HCT116 (cell line): ENCODE data around the gene DNAJC5. TPM values are rescaled to one million over a fixed set of nuclear protein-coding genes. Genes with fewer than 3 reads are reported as not detected.

Experiments
- ATAC-seq: fragments of 200-7000 bp; cut with Tn5 transposase; 2 replicates; pipeline ENCODE4 v1.9.1; 2020; ENCODE audit warnings: mild to moderate bottlenecking, moderate library complexity
- BruUV-seq: library from RNA; stranded (reverse); fragments of 400-500 nt; replicated peaks from 2 replicates; lab custom pipeline; 2021; lab: Mats Ljungman, UMichigan
- CTCF ChIA-PET: fragments of 300-600 bp; sonication (Branson Sonifier 250); formaldehyde crosslinking; loops from one replicate; lab custom pipeline; 2021; ENCODE audit warnings: antibody characterized with exemption; lab: Charles Lee
- POLR2A ChIA-PET: fragments of 300-600, 350-600 bp; sonication (Branson Sonifier 250); formaldehyde crosslinking; loops from one replicate; lab custom pipeline; 2021; ENCODE audit warnings: antibody characterized with exemption; lab: Charles Lee
- RAD21 ChIA-PET, 2 experiments: fragments of 300-600 bp; sonication (Branson Sonifier 250); formaldehyde crosslinking; loops; one replicate each; lab custom pipeline; 2023; ENCODE audit warnings: low total read pairs in 2 of 2; ENCODE audit not compliant: uncharacterized antibody in 2 of 2, unreplicated experiment in 2 of 2, low non-redundant PET in 1 of 2; lab: Charles Lee
- DNase-seq: peaks from one replicate; pipeline ENCODE4 v3.0.0-alpha.2; 2010; ENCODE audit warnings: low read depth, low spot score
- H2AFZ ChIP-seq: fragments of 200-600 bp; shearing (Covaris generic), sonication (generic); 2 replicates; pipeline ENCODE4 v1.6.1; 2017; ENCODE audit warnings: low read depth, mixed run types, mixed read lengths, antibody characterized with exemption, low read length; ENCODE audit not compliant: poor library complexity, severe bottlenecking
- H3K27ac ChIP-seq: 2 replicates; pipeline ENCODE4 v1.5.1; 2012; ENCODE audit warnings: low read depth, low read length
- H3K27me3 ChIP-seq: fragments of 200-600 bp; sonication (generic); 2 replicates; pipeline ENCODE4 v1.6.1; 2016; ENCODE audit warnings: mixed run types, low read length, mixed read lengths; ENCODE audit not compliant: insufficient read depth
- H3K36me3 ChIP-seq, 2 experiments: fragments of 200-500 bp in 1 of 2; fragments of 200-600 bp in 1 of 2; sonication (Bioruptor generic) in 1 of 2; sonication (generic) in 1 of 2; 2 replicates each; pipeline versions ENCODE4 v1.5.1 to v1.6.1; 2014 to 2016; ENCODE audit warnings: low read length in 2 of 2, inconsistent platforms in 1 of 2, mixed read lengths in 1 of 2, mixed run types in 1 of 2; ENCODE audit not compliant: insufficient read depth in 2 of 2, control insufficient read depth in 1 of 2
- H3K4me1 ChIP-seq, 2 experiments: fragments of 200-600 bp in 1 of 2; sonication (generic) in 1 of 2; 2 replicates each; pipeline versions ENCODE4 v1.5.1 to v1.6.1; 2012 to 2017; ENCODE audit warnings: low read length in 2 of 2, inconsistent platforms in 1 of 2, mild to moderate bottlenecking in 1 of 2, mixed read lengths in 1 of 2, mixed run types in 1 of 2, moderate library complexity in 1 of 2; ENCODE audit not compliant: insufficient read depth in 2 of 2, control insufficient read depth in 1 of 2
- H3K4me2 ChIP-seq: fragments of 200-600 bp; sonication (generic); 2 replicates; pipeline ENCODE4 v1.6.1; 2017; ENCODE audit warnings: mixed run types, low read length, mixed read lengths
- H3K4me3 ChIP-seq, 2 experiments: fragments of 200-600 bp in 1 of 2; sonication (generic) in 1 of 2; replicated peaks in 1 of 2; 2 replicates each; pipeline ENCODE4 v1.5.1; 2011 to 2016; ENCODE audit warnings: low read length in 2 of 2, control low read depth in 1 of 2, low read depth in 1 of 2, mild to moderate bottlenecking in 1 of 2, mixed read lengths in 1 of 2, mixed run types in 1 of 2
- H3K79me2 ChIP-seq: fragments of 200-600 bp; sonication (generic); 2 replicates; pipeline ENCODE4 v1.6.1; 2017; ENCODE audit warnings: mild to moderate bottlenecking, mixed run types, low read length, moderate library complexity, mixed read lengths; ENCODE audit not compliant: insufficient read depth
- H3K9ac ChIP-seq: fragments of 200-600 bp; sonication (generic); 2 replicates; pipeline ENCODE4 v1.6.1; 2016; ENCODE audit warnings: low read length, mixed read lengths
- H3K9me2 ChIP-seq: fragments of 200-600 bp; sonication (generic), shearing (Covaris generic); 2 replicates; pipeline ENCODE4 v1.6.1; 2017; ENCODE audit warnings: mixed run types, mild to moderate bottlenecking, moderate library complexity; ENCODE audit not compliant: insufficient read depth
- H3K9me3 ChIP-seq, 2 experiments: fragments of 200-500 bp in 1 of 2; fragments of 200-600 bp in 1 of 2; sonication (Bioruptor generic) in 1 of 2; sonication (generic) in 1 of 2; 2 replicates each; pipeline ENCODE4 v1.6.1; 2014 to 2017; ENCODE audit warnings: low read length in 2 of 2, mixed read lengths in 2 of 2, inconsistent platforms in 1 of 2, low read depth in 1 of 2, mild to moderate bottlenecking in 1 of 2, mixed run types in 1 of 2, moderate library complexity in 1 of 2; ENCODE audit not compliant: control insufficient read depth in 1 of 2, insufficient read depth in 1 of 2
- H4K20me1 ChIP-seq: fragments of 200-600 bp; sonication (generic), shearing (Covaris generic); 2 replicates; pipeline ENCODE4 v1.6.1; 2017; ENCODE audit warnings: mixed run types, mild to moderate bottlenecking, moderate library complexity; ENCODE audit not compliant: insufficient read depth
- ATF3 ChIP-seq: IDR thresholded peaks from 2 replicates; pipeline ENCODE4 v1.6.1; 2012
- CTCF ChIP-seq, 3 experiments: fragments of 200-600 bp in 1 of 3; sonication (generic) in 1 of 3; IDR thresholded peaks in 2 of 3; conservative IDR thresholded peaks in 1 of 3; 2 replicates each; pipeline ENCODE4 v1.5.1; 2012 to 2017; ENCODE audit warnings: low read depth in 2 of 3, low read length in 2 of 3, antibody characterized with exemption in 1 of 3, borderline replicate concordance in 1 of 3, control low read depth in 1 of 3, mild to moderate bottlenecking in 1 of 3, mixed read lengths in 1 of 3, mixed run types in 1 of 3, moderate library complexity in 1 of 3; ENCODE audit not compliant: insufficient read depth in 1 of 3
- EZH2 ChIP-seq: fragments of 200-600 bp; sonication (generic); IDR thresholded peaks from 2 replicates; pipeline ENCODE4 v1.6.1; 2017; ENCODE audit warnings: antibody characterized with exemption, mixed run types
- POLR2A ChIP-seq: IDR thresholded peaks from 2 replicates; pipeline ENCODE4 v1.7.0; 2011; ENCODE audit warnings: borderline replicate concordance; ENCODE audit not compliant: insufficient read depth, insufficient read length; ENCODE audit errors: extremely low read depth
- POLR2AphosphoS5 ChIP-seq: IDR thresholded peaks from 2 replicates; pipeline ENCODE4 v1.6.1; 2011; ENCODE audit warnings: mild to moderate bottlenecking, low read depth, low read length, moderate library complexity
- SIN3A ChIP-seq: IDR thresholded peaks from 2 replicates; pipeline ENCODE4 v1.6.1; 2012; ENCODE audit warnings: low read depth
- TCF7L2 ChIP-seq: IDR thresholded peaks from 2 replicates; pipeline ENCODE4 v1.7.0; 2011; ENCODE audit warnings: borderline replicate concordance, inconsistent platforms; ENCODE audit not compliant: insufficient read depth, insufficient read length; ENCODE audit errors: extremely low read depth
- YY1 ChIP-seq: IDR thresholded peaks from 2 replicates; pipeline ENCODE4 v1.6.1; 2011; ENCODE audit warnings: low read length, low read depth, moderate library complexity, mild to moderate bottlenecking; ENCODE audit not compliant: insufficient replicate concordance; ENCODE audit errors: extremely low read depth
- ZFX ChIP-seq: fragments of 450-650 bp; IDR thresholded peaks from 2 replicates; pipeline ENCODE4 v1.6.1; 2017
- ZNF274 ChIP-seq: fragments of 200-500 bp; sonication (Bioruptor generic); IDR thresholded peaks from 2 replicates; pipeline ENCODE4 v1.6.1; 2014; ENCODE audit warnings: mild to moderate bottlenecking, low read depth, low read length, inconsistent platforms
- intact Hi-C: fragments of 100-400 bp; cut with micrococcal nuclease; formaldehyde crosslinking; loops from 2 replicates; pipeline ENCODE4 v1.10.0; 2022
- total RNA-seq: library from RNA; stranded (reverse); gene quantifications from one replicate; pipeline ENCODE4 v1.2.1, GENCODE V29; 2021; ENCODE audit not compliant: unreplicated experiment

DNAJC5 gene
- total RNA-seq, 1 experiment from 2014 or later = 38.3 TPM

- peaks cover 42% of the 10 kb centered on the region for H3K79me2 ChIP-seq
Observed at GRCh38 chr20:63980317-63980805, 85.4 kb downstream of the DNAJC5 start.

GRCh38 chr20:63980806-63981728 lies 86.1 kb downstream of the DNAJC5 start, which contains the start of gene PRPF6:
TSS of gene PRPF6 (plus strand) at chr20:63981132. CDS start at chr20:63981246, 114 bp downstream.
- intact Hi-C loops = loop anchor here (2.0 kb wide), 3 partner anchors 24 to 140 kb away; partner anchors contain the start of gene UCKL1

More at GRCh38 chr20:63980317-63980805, 85.4 kb downstream of the DNAJC5 start:
- H2AFZ ChIP-seq = no peak overlapping the region
- no peaks in the 10 kb centered on the region for H3K9me2 ChIP-seq
- peak overlapping the region; percentile 79 for H3K4me2 ChIP-seq
- DNase-seq (no peak), ATAC-seq (peak; percentile 41)
- H3K27me3 ChIP-seq = no peaks in the 10 kb centered on the region
- ChIA-PET CTCF (interaction anchor here (0.5 to 2.2 kb wide), 16 partner anchors 22 to 449 kb away, joined by 3 to 17 read pairs (median 3); partner anchors contain the start of genes ARFRP1, PTK6, TPD52L2 and UCKL1), POLR2A (interaction anchor here (0.8 to 1.3 kb wide), 6 partner anchors 23 to 443 kb away, joined by 3 to 7 read pairs (median 4); partner anchors contain the start of genes PTK6, TCEA2 and TPD52L2), RAD21 (no interaction called here)
- H3K4me3 ChIP-seq = peak overlapping the region; percentile 94 to 98
- peaks cover 22 to 45% of the 10 kb centered on the region in 2 experiments for H3K4me1 ChIP-seq
- intact Hi-C loops = loop anchor here (2.0 kb wide), 3 partner anchors 24 to 140 kb away; partner anchors contain the start of gene UCKL1
- no TSS peak for BruUV-seq
- H3K36me3 ChIP-seq = peaks cover 10 to 18% of the 10 kb centered on the region in 2 experiments; a peak in 3 of 4 replicates
- no peaks in the 10 kb centered on the region for H4K20me1 ChIP-seq
- H3K27ac ChIP-seq = peak overlapping the region; percentile 69
- H3K9ac ChIP-seq = peak overlapping the region; percentile 80
- no peaks in the 10 kb centered on the region for H3K9me3 ChIP-seq
- no peak for TF ChIP-seq EZH2
- no peak for TF ChIP-seq POLR2A

More at GRCh38 chr20:63980806-63981728, 86.1 kb downstream of the DNAJC5 start, which contains the start of gene PRPF6:
- Histone ChIP-seq H3K9me3 (no peaks in the 10 kb centered on the region), H3K9me2 (no peaks in the 10 kb centered on the region), H3K27me3 (no peaks in the 10 kb centered on the region), H4K20me1 (no peaks in the 10 kb centered on the region), H3K9ac (peak within 1 kb of the TSS; percentile 80), H2AFZ (peak within 1 kb of the TSS; percentile 51)
- RAD21 ChIA-PET = no interaction called here
- TF ChIP-seq YY1 (no peak), CTCF (IDR thresholded peaks at IDR 0.05 in 2 of 3, conservative IDR thresholded peaks at IDR 0.05 in 1 of 3; ENCODE audit: borderline replicate concordance in 1 of 3, insufficient read depth in 1 of 3, low read depth in 2 of 3, low read length in 2 of 3) (peak in 2 of 3 experiments; percentile 82 to 91; a peak in 4 of 6 replicates), ATF3 (no peak), ZFX (peak; percentile 93), POLR2A (no peak), ZNF274 (no peak), POLR2AphosphoS5 (peak; percentile 70), TCF7L2 (peak; percentile 42), SIN3A (no peak)
- TF ChIP-seq, all 23 proteins: peak for 4
- DNase-seq (peak; percentile 91), ATAC-seq (peak; percentile 78)
- H3K79me2 ChIP-seq = peaks cover 45% of the 10 kb centered on the region
- POLR2A ChIA-PET = interaction anchor here (0.6 to 1.3 kb wide), 7 partner anchors 24 to 443 kb away, joined by 3 to 7 read pairs (median 4); partner anchors contain the start of genes PTK6, TCEA2 and TPD52L2
- peaks cover 22 to 45% of the 10 kb centered on the region in 2 experiments for H3K4me1 ChIP-seq
- H3K27ac ChIP-seq = peak within 1 kb of the TSS; percentile 69
- CTCF ChIA-PET = interaction anchor here (0.6 to 2.2 kb wide), 15 partner anchors 22 to 445 kb away, joined by 3 to 17 read pairs (median 3); partner anchors contain the start of genes ARFRP1, PTK6, TPD52L2 and UCKL1
- peak within 1 kb of the TSS; percentile 94 to 98 for H3K4me3 ChIP-seq
- H3K4me2 ChIP-seq = peak within 1 kb of the TSS; percentile 79
- BruUV-seq = no TSS peak
- H3K36me3 ChIP-seq = peaks cover 16 to 23% of the 10 kb centered on the region in 2 experiments; a peak in 3 of 4 replicates
